PC-9 (cell line): ENCODE measurements around the gene CAPN5. TPM values are rescaled to one million over a fixed set of nuclear protein-coding genes. Genes with fewer than 3 reads are reported as not detected.

Experiments used
- BruUV-seq: library from RNA; stranded (reverse); fragments of 400-500 nt; replicated peaks from 2 replicates; lab custom pipeline; 2021; lab: Mats Ljungman, UMichigan
- CTCF ChIA-PET: fragments of 300-600 bp; sonication (Branson Sonifier 250); formaldehyde crosslinking; loops from one replicate; lab custom pipeline; 2022; ENCODE audit warnings: antibody characterized with exemption; lab: Charles Lee
- POLR2A ChIA-PET: fragments of 300-600 bp; sonication (Branson Sonifier 250); formaldehyde crosslinking; loops from one replicate; lab custom pipeline; 2022; ENCODE audit warnings: antibody characterized with exemption; ENCODE audit not compliant: unreplicated experiment; lab: Charles Lee
- DNase-seq, 2 experiments: peaks; one replicate each; pipeline versions ENCODE4 v3.0.0 to v3.0.0-alpha.2; 2015 to 2022; ENCODE audit warnings: mixed read lengths in 1 of 2
- H2AFZ ChIP-seq: fragments of 200-600 bp; sonication (generic); 2 replicates; pipeline ENCODE4 v1.8.1; 2017; ENCODE audit warnings: antibody characterized with exemption
- H3F3A ChIP-seq: fragments of 200-600 bp; sonication (generic); 2 replicates; pipeline ENCODE4 v1.8.1; 2017; ENCODE audit warnings: antibody characterized with exemption, mild to moderate bottlenecking, low read depth; ENCODE audit not compliant: insufficient read depth
- H3K27ac ChIP-seq: fragments of 200-600 bp; sonication (generic); 2 replicates; pipeline ENCODE4 v1.6.1; 2016; ENCODE audit warnings: mixed run types
- H3K27me3 ChIP-seq: fragments of 200-600 bp; sonication (generic); 2 replicates; pipeline ENCODE4 v1.6.1; 2016; ENCODE audit warnings: low read depth, mixed run types; ENCODE audit not compliant: insufficient read depth
- H3K36me3 ChIP-seq: fragments of 200-600 bp; sonication (generic); 2 replicates; pipeline ENCODE4 v1.6.1; 2016; ENCODE audit warnings: low read depth, mixed run types
- H3K4me1 ChIP-seq: fragments of 200-600 bp; sonication (generic); replicated peaks from 2 replicates; pipeline ENCODE4 v1.6.1; 2016; ENCODE audit warnings: mixed run types; ENCODE audit not compliant: insufficient read depth
- H3K4me2 ChIP-seq: fragments of 200-600 bp; sonication (generic); 2 replicates; pipeline ENCODE4 v1.6.1; 2017; ENCODE audit warnings: mixed run types
- H3K4me3 ChIP-seq: fragments of 200-600 bp; sonication (generic); 2 replicates; pipeline ENCODE4 v1.6.1; 2016; ENCODE audit warnings: mixed run types
- H3K79me2 ChIP-seq: fragments of 200-600 bp; sonication (generic); 2 replicates; pipeline ENCODE4 v1.6.1; 2017; ENCODE audit warnings: low read depth, mixed run types
- H3K9me2 ChIP-seq: fragments of 200-600 bp; sonication (generic); 2 replicates; pipeline ENCODE4 v1.8.1; 2017; ENCODE audit warnings: mild to moderate bottlenecking; ENCODE audit not compliant: insufficient read depth
- H3K9me3 ChIP-seq: fragments of 200-600 bp; sonication (generic); 2 replicates; pipeline ENCODE4 v1.8.1; 2016; ENCODE audit warnings: low read depth; ENCODE audit not compliant: insufficient read depth
- H4K20me1 ChIP-seq: fragments of 200-600 bp; sonication (generic); 2 replicates; pipeline ENCODE4 v1.8.1; 2017; ENCODE audit not compliant: insufficient read depth
- CTCF ChIP-seq: fragments of 200-600 bp; sonication (generic); conservative IDR thresholded peaks from 2 replicates; pipeline ENCODE4 v1.6.1; 2017; ENCODE audit warnings: mixed run types, antibody characterized with exemption, mild to moderate bottlenecking, moderate library complexity
- EZH2 ChIP-seq: fragments of 200-600 bp; sonication (generic); IDR thresholded peaks from 2 replicates; pipeline ENCODE4 v1.8.0; 2017; ENCODE audit warnings: antibody characterized with exemption, low read depth
- intact Hi-C: fragments of 100-400 bp; cut with micrococcal nuclease; formaldehyde crosslinking; loops from one replicate; pipeline ENCODE4 v1.10.0; 2022; ENCODE audit not compliant: unreplicated experiment
- total RNA-seq: library from RNA; stranded (reverse); gene quantifications from 2 replicates; pipeline ENCODE4 v1.2.3, GENCODE V29; 2021

Gene CAPN5
- total RNA-seq, 1 experiment from 2014 or later, result 9.9 TPM

GRCh38 chr11:77090046-77090372 is 23.2 kb downstream of the CAPN5 start:
- H3K27ac ChIP-seq, result no peak overlapping the region
- ChIA-PET POLR2A (no interaction called here), CTCF (interaction anchor here (0.6 to 2.7 kb wide), 6 partner anchors 18 to 316 kb away, joined by 3 to 133 read pairs (median 9); no protein-coding TSS in a partner anchor)
- no peaks in the 10 kb centered on the region for H3K9me2 ChIP-seq
- BruUV-seq, result no TSS peak
- no peaks in the 10 kb centered on the region for H3K36me3 ChIP-seq
- H3K4me1 ChIP-seq, result peaks cover 44% of the 10 kb centered on the region
- H3F3A ChIP-seq, result peaks cover 12% of the 10 kb centered on the region; the same call in 1 of the 2 replicates
- H3K9me3 ChIP-seq, result no peaks in the 10 kb centered on the region
- intact Hi-C loops, result no loop called here
- H3K79me2 ChIP-seq, result no peaks in the 10 kb centered on the region
- no peak overlapping the region for H3K4me2 ChIP-seq
- no peak overlapping the region for H3K4me3 ChIP-seq
- TF ChIP-seq EZH2 (no peak), CTCF (no peak)
- no peak for DNase-seq
- H4K20me1 ChIP-seq, result no peaks in the 10 kb centered on the region
- no peak overlapping the region for H2AFZ ChIP-seq
- no peaks in the 10 kb centered on the region for H3K27me3 ChIP-seq

DNA sequence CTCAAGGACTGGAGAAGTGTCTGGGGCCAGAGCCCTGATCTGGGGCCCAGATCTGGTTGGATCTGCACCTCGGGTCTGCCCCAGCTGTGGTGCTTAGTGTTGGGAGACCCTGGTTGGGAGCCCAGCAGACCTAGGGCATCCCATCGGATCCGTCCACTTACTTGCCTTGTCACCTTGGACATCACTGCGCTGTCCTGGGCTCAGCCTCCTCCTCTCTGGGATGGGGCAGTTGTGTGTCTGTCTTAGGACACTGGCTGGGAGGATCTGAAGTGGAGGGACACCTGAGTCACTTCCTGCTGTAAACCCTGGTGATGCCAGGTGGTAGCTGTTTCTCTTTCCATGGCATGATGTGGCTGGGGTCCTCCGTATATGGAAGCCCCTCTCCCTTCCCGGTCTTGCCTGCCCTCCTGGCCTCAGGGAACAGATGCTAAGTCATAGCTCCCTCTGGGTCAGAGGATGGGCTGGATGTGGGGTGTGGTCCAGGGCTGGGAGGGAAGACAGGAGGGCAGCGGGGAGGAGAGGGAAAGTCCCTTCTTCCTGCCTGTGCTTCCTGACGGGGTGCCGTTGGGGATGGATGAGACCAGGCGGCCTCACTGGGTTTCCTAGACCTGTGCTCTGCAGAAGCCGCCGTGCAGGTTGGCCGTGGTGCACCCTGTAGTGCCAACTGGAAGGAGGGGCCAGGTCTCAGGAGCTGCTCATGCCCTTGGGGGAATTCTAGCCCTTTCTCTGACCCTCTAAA is 23.8 kb downstream of the CAPN5 start:
- Histone ChIP-seq H4K20me1 (no peaks in the 10 kb centered on the region), H3K9me3 (no peaks in the 10 kb centered on the region), H3K4me1 (peaks cover 46% of the 10 kb centered on the region), H3F3A (peaks cover 12% of the 10 kb centered on the region; the same call in 1 of the 2 replicates), H3K79me2 (no peaks in the 10 kb centered on the region), H3K36me3 (no peaks in the 10 kb centered on the region), H3K9me2 (no peaks in the 10 kb centered on the region), H3K27me3 (no peaks in the 10 kb centered on the region), H3K4me2 (peak overlapping the region; percentile 43), H2AFZ (no peak overlapping the region), H3K4me3 (no peak overlapping the region), H3K27ac (no peak overlapping the region)
- no TSS peak for BruUV-seq
- intact Hi-C loops, result loop anchor here (1.0 kb wide), 2 partner anchors 43 to 98 kb away; no protein-coding TSS in a partner anchor
- TF ChIP-seq CTCF, result no peak
- no peak for TF ChIP-seq EZH2
- ChIA-PET CTCF (interaction anchor here (0.6 to 2.7 kb wide), 18 partner anchors 11 to 317 kb away, joined by 3 to 133 read pairs (median 5); partner anchors contain the start of gene CAPN5), POLR2A (interaction anchor here (0.8 kb wide), 1 partner anchor 43 kb away, joined by 15 read pairs; no protein-coding TSS in a partner anchor)
- no peak for DNase-seq

- Histone ChIP-seq H3K79me2 (no peaks in the 10 kb centered on the region), H3K27me3 (no peaks in the 10 kb centered on the region), H3K36me3 (no peaks in the 10 kb centered on the region), H2AFZ (no peak overlapping the region), H3K9me2 (no peaks in the 10 kb centered on the region), H3K27ac (no peak overlapping the region), H3K4me2 (peak overlapping the region; percentile 43), H3K4me3 (no peak overlapping the region), H3K4me1 (peaks cover 47% of the 10 kb centered on the region), H3K9me3 (no peaks in the 10 kb centered on the region), H4K20me1 (no peaks in the 10 kb centered on the region), H3F3A (peaks cover 12% of the 10 kb centered on the region; the same call in 1 of the 2 replicates)
- no TSS peak for BruUV-seq
- peak; percentile 64 to 86 for DNase-seq
- TF ChIP-seq CTCF (peak; percentile 99), EZH2 (no peak)
- ChIA-PET POLR2A (interaction anchor here (0.6 to 0.8 kb wide), 3 partner anchors 44 to 321 kb away, joined by 3 to 15 read pairs (median 4); no protein-coding TSS in a partner anchor), CTCF (interaction anchor here (0.6 to 2.7 kb wide), 22 partner anchors 10 to 318 kb away, joined by 3 to 133 read pairs (median 4); partner anchors contain the start of gene CAPN5)
- intact Hi-C loops, result loop anchor here (1.0 kb wide), 2 partner anchors 44 to 97 kb away; no protein-coding TSS in a partner anchor
Measured at GRCh38 chr11:77091146-77091940, 24.6 kb downstream of the CAPN5 start.
